LNCaP clone FGC (cell line): ENCODE measurements around the gene EID2.

Experiments used
- DNase-seq: peaks from one replicate; pipeline ENCODE4 v3.0.0-alpha.2; 2011; ENCODE audit warnings: low read depth
- H3K4me3 ChIP-seq: 2 replicates; pipeline ENCODE4 v1.5.1; 2011; ENCODE audit warnings: mild to moderate bottlenecking, low read depth, low read length, control low read depth
- CTCF ChIP-seq: IDR thresholded peaks from 2 replicates; pipeline ENCODE4 v1.5.1; 2012; ENCODE audit warnings: mild to moderate bottlenecking; ENCODE audit not compliant: control insufficient read depth, insufficient read depth; ENCODE audit errors: extremely low read depth

Gene EID2

GRCh38 chr19:39506598-39506943, 33.4 kb downstream of the EID2 start:
- no peak for TF ChIP-seq CTCF
- H3K4me3 ChIP-seq, result peak overlapping the region; percentile 15; the same call in 1 of the 2 replicates
- DNase-seq, result no peak

DNA sequence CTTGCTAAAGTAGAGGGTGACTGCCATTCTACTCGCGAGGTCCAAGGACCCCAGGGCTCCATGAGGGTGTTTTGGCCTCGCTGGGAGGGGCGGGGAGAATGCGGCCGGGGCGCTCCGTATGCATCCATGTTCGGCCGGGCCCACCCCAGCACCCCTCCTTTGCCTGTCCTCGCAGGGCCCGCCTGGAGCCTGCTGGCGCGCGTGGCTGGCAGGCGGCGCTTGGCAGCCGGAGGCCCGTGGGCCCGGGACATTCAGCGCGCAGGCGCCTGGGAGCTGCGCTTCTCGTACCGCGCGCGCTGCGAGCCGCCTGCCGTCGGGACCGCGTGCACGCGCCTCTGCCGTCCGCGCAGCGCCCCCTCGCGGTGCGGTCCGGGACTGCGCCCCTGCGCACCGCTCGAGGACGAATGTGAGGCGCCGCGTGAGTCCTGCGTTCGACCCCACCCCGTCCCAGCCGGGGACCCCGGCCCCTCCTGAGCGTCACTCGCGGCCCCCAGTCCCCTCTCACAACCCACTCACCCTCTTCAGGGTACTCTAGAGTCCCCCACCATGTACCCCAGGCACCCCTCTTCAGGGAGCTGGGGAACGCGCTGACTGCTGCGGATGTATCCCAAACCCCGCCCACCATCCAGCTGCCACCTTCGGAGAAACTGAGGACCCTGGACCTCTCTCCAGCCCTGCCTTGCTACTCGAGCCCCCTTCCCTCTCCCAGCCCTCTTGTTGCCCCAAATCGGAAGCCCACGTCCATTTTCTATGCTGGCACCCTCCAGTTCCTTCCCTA, 37.1 kb downstream of the EID2 start:
- no peak overlapping the region for H3K4me3 ChIP-seq

DNA sequence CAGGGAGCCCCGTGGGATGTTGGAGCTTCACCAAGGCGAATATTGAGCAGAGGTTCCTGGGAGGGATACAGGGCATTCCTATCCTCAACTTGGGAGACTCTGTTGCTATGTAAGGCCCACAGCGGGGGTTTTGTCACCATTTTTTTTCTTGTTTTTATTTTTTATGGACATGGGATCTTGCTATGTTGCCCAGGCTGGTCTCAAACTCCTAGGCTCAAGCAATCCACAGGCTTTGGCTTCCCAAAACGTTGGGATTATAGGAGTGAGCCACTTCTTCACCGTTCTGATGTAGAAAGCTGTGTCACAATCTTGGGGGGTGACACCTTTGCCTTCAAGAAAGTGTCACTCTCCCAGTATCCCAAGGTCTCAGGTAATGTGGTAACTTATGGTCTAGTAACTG, 38.6 kb downstream of the EID2 start:
- no peak overlapping the region for H3K4me3 ChIP-seq
- no peak for TF ChIP-seq CTCF
- no peak for DNase-seq

More for the DNA sequence above, 37.1 kb downstream of the EID2 start:
- peak; percentile 34 for DNase-seq
- TF ChIP-seq CTCF, result peak; percentile 91

GRCh38 chr19:39500543-39500942, 39.4 kb downstream of the EID2 start:
- TF ChIP-seq CTCF, result no peak
- DNase-seq, result no peak
- H3K4me3 ChIP-seq, result no peak overlapping the region

GRCh38 chr19:39499932-39500331, 40.0 kb downstream of the EID2 start:
- no peak overlapping the region for H3K4me3 ChIP-seq
- no peak for TF ChIP-seq CTCF
- no peak for DNase-seq

GRCh38 chr19:39498798-39499642, 40.9 kb downstream of the EID2 start, which contains the start of gene DLL3:
DLL3 (plus strand) TSS chr19:39498947; CDS start chr19:39498975, 28 bp downstream.
- no peak for TF ChIP-seq CTCF
- no peak within 1 kb of the TSS for H3K4me3 ChIP-seq
- no peak for DNase-seq
